ENCODE data around the gene MEGF6. TPM values are rescaled to one million over a fixed set of nuclear protein-coding genes. Genes with fewer than 3 reads are reported as not detected.

The MEGF6 gene
- total RNA-seq, 1 donor from 2014 or later = 57.1 TPM

DNA sequence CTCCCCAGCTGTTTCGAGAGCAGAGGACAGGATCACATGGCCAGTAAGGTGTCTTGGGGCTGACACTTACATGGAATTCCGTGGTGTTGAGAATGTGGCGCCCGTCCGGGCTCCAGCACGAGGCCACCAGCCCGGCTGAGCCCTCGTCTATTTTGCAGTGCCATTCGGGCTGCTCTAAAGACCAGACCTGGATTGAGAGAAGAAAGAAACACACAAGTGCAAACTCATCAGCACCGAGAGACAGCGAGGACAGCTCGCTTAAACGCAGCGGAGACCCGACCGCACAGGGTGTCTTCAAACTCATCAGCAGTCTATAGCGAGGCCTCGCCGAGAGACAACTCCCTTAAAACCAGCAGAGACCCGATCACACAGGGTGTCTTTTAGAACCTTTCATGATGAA is 35.3 kb upstream of the MEGF6 start:
- Histone ChIP-seq H3K27me3 (ENCODE audit: low read depth) (peaks cover 16% of the 10 kb centered on the region), H3K9me3 (no peaks in the 10 kb centered on the region), H3K27ac (no peak overlapping the region), H3K36me3 (peaks cover 36% of the 10 kb centered on the region), H3K4me1 (peaks cover 27% of the 10 kb centered on the region), H3K4me3 (no peak overlapping the region)
- ATAC-seq (no peak), DNase-seq (no peak)
- intact Hi-C loops (cut with DNase I) = no loop called here
- TF ChIP-seq, protein P1, sequence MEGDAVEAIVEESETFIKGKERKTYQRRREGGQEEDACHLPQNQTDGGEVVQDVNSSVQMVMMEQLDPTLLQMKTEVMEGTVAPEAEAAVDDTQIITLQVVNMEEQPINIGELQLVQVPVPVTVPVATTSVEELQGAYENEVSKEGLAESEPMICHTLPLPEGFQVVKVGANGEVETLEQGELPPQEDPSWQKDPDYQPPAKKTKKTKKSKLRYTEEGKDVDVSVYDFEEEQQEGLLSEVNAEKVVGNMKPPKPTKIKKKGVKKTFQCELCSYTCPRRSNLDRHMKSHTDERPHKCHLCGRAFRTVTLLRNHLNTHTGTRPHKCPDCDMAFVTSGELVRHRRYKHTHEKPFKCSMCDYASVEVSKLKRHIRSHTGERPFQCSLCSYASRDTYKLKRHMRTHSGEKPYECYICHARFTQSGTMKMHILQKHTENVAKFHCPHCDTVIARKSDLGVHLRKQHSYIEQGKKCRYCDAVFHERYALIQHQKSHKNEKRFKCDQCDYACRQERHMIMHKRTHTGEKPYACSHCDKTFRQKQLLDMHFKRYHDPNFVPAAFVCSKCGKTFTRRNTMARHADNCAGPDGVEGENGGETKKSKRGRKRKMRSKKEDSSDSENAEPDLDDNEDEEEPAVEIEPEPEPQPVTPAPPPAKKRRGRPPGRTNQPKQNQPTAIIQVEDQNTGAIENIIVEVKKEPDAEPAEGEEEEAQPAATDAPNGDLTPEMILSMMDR (IDR thresholded peaks at IDR 0.05) = no peak

DNA sequence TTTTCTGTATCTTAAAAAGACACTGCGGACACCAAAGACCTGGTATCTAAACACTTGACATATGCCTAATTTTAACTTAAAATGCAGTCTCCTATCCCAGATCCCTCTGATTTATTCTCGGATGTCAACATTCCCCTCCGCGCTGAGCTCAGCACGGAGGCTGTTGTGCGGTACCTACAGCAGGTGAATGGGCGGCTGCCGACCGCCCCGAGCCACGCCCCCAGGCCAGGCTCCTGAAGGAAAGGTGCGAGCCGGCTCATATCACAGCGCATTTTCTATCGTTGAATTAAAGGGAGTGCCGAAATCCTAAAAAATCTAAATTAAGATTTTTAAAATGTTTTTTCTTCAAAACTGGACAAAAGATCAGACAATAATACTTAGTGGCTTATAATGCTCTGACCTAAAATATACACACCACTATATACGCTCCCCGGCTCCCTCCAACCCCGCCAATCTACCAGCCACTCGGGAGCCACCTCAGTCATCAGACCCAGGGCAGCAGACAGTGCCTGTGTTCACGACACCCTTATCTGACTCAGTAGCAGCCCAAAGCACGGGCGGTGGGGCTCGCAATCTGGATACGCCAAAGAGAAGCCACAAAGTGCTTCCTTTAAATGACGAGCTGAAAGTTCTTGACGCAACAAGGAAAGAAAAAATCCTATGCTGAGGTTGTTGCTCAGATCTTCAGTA is 34.5 kb upstream of the MEGF6 start:
- Histone ChIP-seq H3K4me1 (peaks cover 19% of the 10 kb centered on the region), H3K27ac (no peak overlapping the region), H3K36me3 (peaks cover 36% of the 10 kb centered on the region), H3K4me3 (no peak overlapping the region), H3K27me3 (ENCODE audit: low read depth) (peaks cover 8% of the 10 kb centered on the region), H3K9me3 (no peaks in the 10 kb centered on the region)
- ATAC-seq (no peak), DNase-seq (no peak)
- intact Hi-C loops (cut with DNase I) = no loop called here
- TF ChIP-seq, protein P1 (IDR thresholded peaks at IDR 0.05) = no peak

GRCh38 chr1:3645247-3645646 is 33.9 kb upstream of the MEGF6 start:
- no peak overlapping the region for H3K27ac ChIP-seq
- H3K4me1 ChIP-seq = peaks cover 13% of the 10 kb centered on the region
- ATAC-seq = no peak
- no peak for DNase-seq
- H3K4me3 ChIP-seq = no peak overlapping the region
- peaks cover 36% of the 10 kb centered on the region for H3K36me3 ChIP-seq
- no peaks in the 10 kb centered on the region for H3K9me3 ChIP-seq
- H3K27me3 ChIP-seq (ENCODE audit: low read depth) = peaks cover 2% of the 10 kb centered on the region
- TF ChIP-seq, protein P1 (IDR thresholded peaks at IDR 0.05) = no peak
- intact Hi-C loops (cut with DNase I) = no loop called here

DNA sequence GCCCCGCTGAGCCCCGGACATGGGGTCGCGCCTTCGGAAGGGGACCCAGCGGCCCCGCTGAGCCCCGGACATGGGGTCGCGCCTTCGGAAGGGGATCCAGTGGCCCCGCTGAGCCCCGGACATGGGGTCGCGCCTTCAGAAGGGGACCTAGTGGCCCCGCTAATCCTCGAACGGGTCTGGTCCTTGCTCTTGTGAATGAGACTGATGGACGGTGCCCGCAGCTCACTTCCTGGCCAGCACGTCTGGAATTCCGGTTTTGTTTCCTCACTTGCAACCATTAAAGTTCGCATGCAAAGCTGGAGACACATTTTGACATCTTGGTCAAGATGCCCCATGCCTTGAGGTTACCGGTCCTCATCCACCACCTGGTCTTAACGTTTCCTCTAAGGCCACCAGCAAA is 33.0 kb upstream of the MEGF6 start:
- Histone ChIP-seq H3K27ac (no peak overlapping the region), H3K27me3 (ENCODE audit: low read depth) (no peaks in the 10 kb centered on the region), H3K9me3 (no peaks in the 10 kb centered on the region), H3K36me3 (peaks cover 45% of the 10 kb centered on the region), H3K4me3 (no peak overlapping the region), H3K4me1 (peaks cover 8% of the 10 kb centered on the region)
- ATAC-seq = no peak
- TF ChIP-seq, protein P1 (IDR thresholded peaks at IDR 0.05) = no peak
- no peak for DNase-seq
- intact Hi-C loops (cut with DNase I) = no loop called here

DNA sequence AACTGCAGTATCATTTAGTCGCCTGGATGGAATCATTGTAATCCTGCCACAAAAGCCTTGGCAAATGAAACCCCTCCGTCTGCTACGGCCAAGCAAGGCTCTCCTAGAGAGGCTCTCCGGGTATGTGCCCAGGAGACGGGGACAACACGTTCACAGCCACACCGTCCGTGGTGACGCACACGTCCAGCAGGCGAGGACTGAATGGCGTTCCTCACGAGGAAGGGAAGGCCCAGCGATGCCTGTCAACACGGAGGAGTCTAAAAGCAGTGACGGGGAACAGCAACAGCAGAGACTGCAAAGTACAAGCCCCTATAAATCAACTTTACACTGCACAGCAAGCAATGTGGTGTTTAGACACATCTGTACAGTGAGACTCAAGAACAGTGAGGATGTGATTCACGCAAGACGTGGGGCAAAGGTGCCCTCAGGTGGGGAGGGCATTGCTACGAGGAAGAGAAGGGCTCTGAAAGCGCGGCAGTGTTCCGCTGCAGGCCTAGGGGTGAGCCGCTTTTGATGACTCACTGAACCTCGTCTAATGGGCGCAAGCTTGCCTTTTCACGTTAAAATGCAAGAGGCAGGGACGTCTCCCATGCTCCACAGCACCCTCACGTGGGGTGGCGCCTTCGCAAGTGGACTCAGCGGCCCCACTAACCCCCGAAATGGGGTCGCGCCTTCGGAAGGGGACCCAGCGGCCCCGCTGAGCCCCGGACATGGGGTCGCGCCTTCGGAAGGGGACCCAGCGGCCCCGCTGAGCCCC is 31.8 kb upstream of the MEGF6 start:
- H3K4me3 ChIP-seq = no peak overlapping the region
- no peaks in the 10 kb centered on the region for H3K9me3 ChIP-seq
- intact Hi-C loops (cut with DNase I) = no loop called here
- no peaks in the 10 kb centered on the region for H3K27me3 ChIP-seq (ENCODE audit: low read depth)
- no peak overlapping the region for H3K27ac ChIP-seq
- DNase-seq (no peak), ATAC-seq (no peak)
- H3K4me1 ChIP-seq = no peaks in the 10 kb centered on the region
- TF ChIP-seq, protein P1 (IDR thresholded peaks at IDR 0.05) = no peak
- peaks cover 56% of the 10 kb centered on the region for H3K36me3 ChIP-seq

All from lower lobe of right lung (tissue), 2 donors.